GM11168 (cell line): ENCODE data around the gene AGBL5.

Source experiments
- in situ Hi-C: fragments of 300-500 bp; cut with MboI; formaldehyde crosslinking; loops from one replicate; pipeline ENCODE4 v1.12.0; 2022; ENCODE audit warnings: low sequenced_read_pairs; ENCODE audit not compliant: unreplicated experiment

AGBL5 gene

GRCh38 chr2:27050996-27051901 lies at the start of gene AGBL5:
Gene AGBL5 (plus strand): TSS chr2:27051668. CDS start chr2:27052959, 1,291 bp downstream.
- in situ Hi-C loops = no loop called here

GRCh38 chr2:27001950-27002349 lies 49.5 kb upstream of the AGBL5 start:
- in situ Hi-C loops = no loop called here

- in situ Hi-C loops = no loop called here
Observed at GRCh38 chr2:27003007-27003406, 48.5 kb upstream of the AGBL5 start.

GRCh38 chr2:27003857-27004256 lies 47.6 kb upstream of the AGBL5 start:
- in situ Hi-C loops = no loop called here

- in situ Hi-C loops = no loop called here
Observed at GRCh38 chr2:27006602-27007415, 44.7 kb upstream of the AGBL5 start.

- in situ Hi-C loops = no loop called here
Observed at GRCh38 chr2:27007416-27008374, 43.8 kb upstream of the AGBL5 start.

- in situ Hi-C loops = no loop called here
Observed at GRCh38 chr2:27008678-27009077, 42.8 kb upstream of the AGBL5 start.

GRCh38 chr2:27009083-27009482 lies 42.4 kb upstream of the AGBL5 start:
- in situ Hi-C loops = no loop called here

GRCh38 chr2:27009716-27010115 lies 41.8 kb upstream of the AGBL5 start:
- in situ Hi-C loops = loop anchor here (5.0 kb wide), 1 partner anchor 42 kb away; no protein-coding TSS in a partner anchor

- in situ Hi-C loops = loop anchor here (5.0 kb wide), 1 partner anchor 43 kb away; no protein-coding TSS in a partner anchor
Observed at GRCh38 chr2:27010139-27010538, 41.3 kb upstream of the AGBL5 start.

GRCh38 chr2:27013738-27014137 lies 37.7 kb upstream of the AGBL5 start:
- in situ Hi-C loops = loop anchor here (5.0 kb wide), 1 partner anchor 46 kb away; no protein-coding TSS in a partner anchor

- in situ Hi-C loops = loop anchor here (5.0 kb wide), 1 partner anchor 48 kb away; no protein-coding TSS in a partner anchor
Observed at GRCh38 chr2:27014771-27015433, 36.6 kb upstream of the AGBL5 start.

- in situ Hi-C loops = no loop called here
Observed at GRCh38 chr2:27016801-27017325, 34.6 kb upstream of the AGBL5 start.

GRCh38 chr2:27018142-27018541 lies 33.3 kb upstream of the AGBL5 start:
- in situ Hi-C loops = no loop called here

GRCh38 chr2:27019459-27019858 lies 32.0 kb upstream of the AGBL5 start:
- in situ Hi-C loops = no loop called here

GRCh38 chr2:27019931-27020855 lies 31.3 kb upstream of the AGBL5 start:
- in situ Hi-C loops = no loop called here

- in situ Hi-C loops = no loop called here
Observed at GRCh38 chr2:27021253-27022049, 30.0 kb upstream of the AGBL5 start.
